ENCODE results near the gene SGK2.
"Not testable (repeated sequence)": the region's sequence is repeated elsewhere in the genome, so short reads cannot be mapped to it uniquely, and the experiment has no call there.

SGK2 gene

DNA sequence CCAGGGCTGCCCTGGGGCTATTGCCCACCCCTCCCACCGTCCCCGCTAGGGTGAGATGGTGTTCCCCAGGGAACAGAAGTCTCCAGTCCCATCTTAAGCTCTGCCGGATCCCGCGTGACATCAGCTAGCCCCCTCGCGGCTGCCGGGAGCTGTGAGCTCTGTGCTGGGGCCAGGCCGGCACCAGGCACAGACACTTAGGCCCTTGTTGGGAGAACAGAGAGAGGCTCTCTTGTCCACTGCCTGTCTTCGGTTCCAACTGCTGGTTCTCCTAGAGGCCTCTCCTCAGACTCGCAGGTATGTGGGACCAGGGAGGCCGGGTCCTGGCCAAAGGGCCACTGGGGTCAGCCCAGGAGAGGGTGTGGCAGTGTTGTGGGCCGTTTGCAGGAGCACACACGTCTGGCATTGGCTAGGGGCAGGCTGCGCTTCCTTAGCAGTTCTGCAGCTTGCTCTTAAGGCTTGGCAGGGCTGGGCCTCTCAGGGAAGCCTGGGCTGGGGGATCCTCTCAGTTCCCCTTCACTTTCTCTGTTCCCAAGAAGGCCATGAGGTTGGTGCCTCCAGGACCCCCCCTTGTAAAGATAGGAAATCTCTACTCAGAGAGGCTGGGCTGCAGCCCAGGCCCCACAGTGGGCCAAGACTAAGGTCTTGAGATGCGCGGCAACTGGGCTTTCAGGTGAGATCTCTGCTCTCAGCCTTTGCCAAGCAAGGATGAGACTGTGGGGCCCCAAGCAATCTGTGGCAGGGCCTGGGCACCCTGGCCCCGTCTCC lies 6.3 kb downstream of the SGK2 start:
- DNase-seq = no peak

DNA sequence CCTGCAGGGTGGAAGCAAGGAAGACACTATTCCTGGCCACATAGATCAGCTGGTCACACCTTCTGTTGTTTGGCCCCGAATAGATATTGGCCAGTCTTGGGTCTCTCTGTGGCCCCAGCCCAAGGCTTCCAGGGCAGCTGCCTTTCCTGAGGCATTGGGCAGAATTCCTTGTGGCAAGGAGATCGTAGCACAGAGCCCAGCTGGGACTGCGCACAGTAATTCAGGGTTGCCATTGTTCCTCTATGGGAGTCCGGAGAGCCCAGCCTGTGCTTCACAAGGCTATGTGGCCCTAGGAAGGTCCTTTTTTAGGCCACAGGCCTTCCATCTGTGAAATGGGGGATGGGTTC lies 6.9 kb downstream of the SGK2 start:
- DNase-seq = no peak

DNA sequence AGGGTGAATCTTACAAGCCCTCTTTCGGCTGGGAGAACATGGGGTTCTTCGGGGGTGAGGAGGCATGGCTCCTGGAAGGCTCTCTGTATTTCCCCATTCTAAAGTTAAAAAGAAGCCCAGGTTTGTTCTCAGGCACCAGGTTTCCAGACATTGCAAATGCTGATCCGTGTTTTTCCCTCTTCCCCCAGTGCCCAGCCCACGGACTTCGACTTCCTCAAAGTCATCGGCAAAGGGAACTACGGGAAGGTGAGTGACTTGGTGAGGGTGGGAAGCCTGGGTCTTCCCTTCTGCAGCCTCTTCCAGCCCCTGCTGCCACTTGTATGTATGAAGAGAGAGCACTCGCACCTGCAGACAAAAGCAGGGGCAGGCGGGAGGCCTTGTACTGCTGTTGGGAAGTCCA lies 8.7 kb downstream of the SGK2 start:
- DNase-seq = no peak

DNA sequence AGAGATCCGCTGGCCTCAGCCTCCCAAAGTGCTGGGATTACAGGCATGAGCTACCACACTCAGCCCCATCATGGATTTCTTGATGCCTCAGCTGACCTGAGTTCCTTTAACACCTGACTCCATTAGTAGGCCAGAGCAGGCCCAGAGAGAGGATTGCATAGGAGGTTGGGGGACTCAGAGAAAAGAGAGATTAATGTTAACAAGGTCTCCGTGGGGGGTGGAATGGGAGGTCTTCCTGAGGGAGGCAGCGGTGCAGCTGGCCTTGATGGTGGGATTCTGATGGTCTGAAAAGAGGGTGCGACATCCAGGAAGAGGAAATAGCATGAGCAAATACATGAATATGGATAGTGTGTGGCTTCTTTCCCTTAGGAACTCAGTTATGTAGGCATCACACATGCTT lies 9.9 kb downstream of the SGK2 start:
- DNase-seq = no peak

DNA sequence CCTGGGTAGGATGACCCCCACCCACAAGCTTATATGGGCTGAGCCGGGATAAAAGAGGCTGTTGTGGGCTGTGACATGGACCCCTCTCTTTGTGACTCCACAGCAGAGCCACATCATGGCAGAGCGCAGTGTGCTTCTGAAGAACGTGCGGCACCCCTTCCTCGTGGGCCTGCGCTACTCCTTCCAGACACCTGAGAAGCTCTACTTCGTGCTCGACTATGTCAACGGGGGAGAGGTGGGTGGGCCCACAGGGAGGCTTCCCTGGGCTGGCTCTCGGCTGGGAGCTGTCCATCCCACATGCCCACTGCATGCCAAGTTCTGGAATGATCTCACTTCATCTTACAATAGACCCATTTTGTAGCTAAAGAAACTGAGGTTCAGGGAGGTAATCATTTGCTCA lies 10.5 kb downstream of the SGK2 start:
- DNase-seq = no peak

DNA sequence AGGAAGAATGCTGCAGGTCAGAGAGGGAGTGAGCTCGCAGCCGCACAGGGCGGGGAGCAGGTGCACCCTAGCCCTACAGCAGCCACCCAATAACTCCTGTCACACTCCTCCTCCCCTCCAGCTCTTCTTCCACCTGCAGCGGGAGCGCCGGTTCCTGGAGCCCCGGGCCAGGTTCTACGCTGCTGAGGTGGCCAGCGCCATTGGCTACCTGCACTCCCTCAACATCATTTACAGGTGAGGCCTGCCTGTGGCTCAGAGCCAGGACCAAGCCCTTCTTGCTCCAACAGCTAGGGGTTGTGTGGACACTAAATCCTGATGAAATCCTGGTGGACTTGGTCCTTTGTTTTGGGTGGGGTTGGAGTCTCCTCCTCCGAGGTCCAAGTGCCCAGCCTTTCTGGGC lies 11.7 kb downstream of the SGK2 start:
- no peak for DNase-seq

DNA sequence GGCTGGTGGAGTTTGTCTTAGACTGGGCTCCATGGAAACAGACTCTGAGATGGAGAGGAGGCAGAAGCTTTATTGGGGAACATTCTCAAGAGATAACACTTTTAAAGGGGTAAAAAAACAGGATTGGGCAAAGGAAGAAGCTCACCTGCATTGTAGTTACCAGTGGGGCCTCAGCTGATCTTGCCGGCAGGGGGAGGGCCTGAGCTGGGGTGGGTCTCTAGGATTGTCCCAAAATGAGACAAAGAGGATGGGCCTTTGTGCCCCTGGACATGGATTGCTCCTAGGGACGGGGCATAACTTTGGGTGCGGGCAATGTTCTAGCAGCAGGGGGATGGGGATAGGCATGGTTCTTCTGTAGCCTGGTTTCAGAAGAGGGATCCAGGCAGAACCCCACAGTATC lies 12.5 kb downstream of the SGK2 start:
- no peak for DNase-seq

DNA sequence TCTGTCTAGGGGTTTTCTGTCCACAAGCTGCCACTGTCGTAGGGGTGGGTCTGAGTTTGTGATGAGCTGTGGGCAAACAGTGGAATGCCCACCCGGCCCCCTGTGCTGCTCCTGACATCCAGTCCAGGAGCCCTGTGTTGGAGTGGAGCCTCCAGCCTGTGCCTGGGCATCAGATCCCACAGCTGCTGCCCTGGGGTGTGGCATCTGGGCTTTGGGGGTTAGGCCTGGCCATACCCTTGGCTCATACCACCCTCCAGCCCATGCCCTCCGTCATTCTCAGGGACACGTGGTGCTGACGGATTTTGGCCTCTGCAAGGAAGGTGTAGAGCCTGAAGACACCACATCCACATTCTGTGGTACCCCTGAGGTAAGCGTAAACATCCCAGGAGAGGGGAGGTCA lies 12.9 kb downstream of the SGK2 start:
- no peak for DNase-seq

DNA sequence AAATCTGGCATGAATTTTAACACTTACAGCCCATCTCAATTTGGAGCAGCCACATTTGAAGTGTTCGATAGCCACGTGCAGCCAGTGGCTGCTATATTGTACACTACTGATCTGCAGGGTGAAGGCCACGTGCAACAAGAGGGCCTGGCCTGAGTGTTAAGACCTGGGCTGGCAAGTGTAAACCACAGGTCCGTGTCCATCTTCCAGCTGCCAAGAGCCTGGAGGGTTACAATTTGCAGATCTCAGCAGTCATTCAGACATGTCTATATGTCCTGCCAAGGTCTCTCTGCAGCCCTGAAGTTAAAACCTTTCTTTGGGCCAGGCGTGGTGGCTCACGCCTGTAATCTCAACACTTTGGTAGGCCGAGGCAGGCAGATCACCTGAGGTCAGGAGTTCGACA lies 14.1 kb downstream of the SGK2 start:
- DNase-seq = no peak

DNA sequence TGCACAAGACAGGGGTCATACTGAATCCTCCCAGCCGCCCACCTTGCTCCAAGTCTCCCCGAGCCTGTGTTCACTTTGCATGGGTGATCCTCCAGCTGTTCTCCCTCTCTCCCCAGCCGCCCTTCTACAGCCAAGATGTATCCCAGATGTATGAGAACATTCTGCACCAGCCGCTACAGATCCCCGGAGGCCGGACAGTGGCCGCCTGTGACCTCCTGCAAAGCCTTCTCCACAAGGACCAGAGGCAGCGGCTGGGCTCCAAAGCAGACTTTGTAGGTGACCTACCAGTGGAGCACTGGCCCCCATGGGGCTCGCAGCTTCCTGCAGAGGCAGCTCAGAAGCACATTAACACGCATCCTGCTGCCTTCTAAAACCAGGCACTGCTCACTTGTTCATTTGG lies 17.3 kb downstream of the SGK2 start:
- no peak for DNase-seq

DNA sequence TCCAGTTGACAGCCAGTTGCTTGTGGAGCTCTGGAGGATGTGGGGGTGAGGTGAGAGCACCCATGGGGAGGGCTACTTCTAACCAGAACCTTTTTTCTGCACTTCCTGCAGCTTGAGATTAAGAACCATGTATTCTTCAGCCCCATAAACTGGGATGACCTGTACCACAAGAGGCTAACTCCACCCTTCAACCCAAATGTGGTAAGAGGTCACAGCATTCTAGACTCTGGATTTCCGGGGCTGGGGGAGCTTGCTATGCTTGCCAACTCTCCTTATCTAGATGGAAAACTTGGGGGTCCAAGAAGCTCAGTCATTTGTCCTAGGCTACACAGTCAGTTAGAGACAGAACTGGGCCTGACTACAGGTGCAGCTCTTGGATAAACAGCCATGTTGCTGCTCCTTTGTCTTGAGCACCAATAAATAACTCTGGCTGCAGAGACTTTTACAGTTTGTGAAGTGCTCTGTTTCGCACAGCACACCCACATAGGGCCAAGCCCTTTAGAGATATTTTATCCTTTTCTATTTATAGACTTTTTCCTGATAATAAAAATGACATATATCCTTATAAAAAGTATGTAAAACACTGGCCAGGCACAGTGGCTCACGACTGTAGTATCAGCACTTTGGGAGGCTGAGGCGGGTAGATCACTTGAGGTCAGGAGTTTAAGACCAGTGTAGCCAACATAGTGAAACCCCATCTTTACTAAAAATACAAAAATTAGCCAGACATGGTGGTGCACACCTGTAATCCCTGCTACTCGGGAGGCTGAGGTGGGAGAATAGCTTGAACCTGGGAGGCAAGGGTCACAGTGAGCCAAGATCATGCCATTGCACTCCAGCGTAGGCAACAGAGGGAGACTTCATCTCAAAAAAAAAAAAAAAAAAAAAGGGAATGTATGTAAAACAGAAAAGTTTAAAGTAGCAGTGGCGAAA lies 21.3 kb downstream of the SGK2 start:
- DNase-seq = no peak

DNA sequence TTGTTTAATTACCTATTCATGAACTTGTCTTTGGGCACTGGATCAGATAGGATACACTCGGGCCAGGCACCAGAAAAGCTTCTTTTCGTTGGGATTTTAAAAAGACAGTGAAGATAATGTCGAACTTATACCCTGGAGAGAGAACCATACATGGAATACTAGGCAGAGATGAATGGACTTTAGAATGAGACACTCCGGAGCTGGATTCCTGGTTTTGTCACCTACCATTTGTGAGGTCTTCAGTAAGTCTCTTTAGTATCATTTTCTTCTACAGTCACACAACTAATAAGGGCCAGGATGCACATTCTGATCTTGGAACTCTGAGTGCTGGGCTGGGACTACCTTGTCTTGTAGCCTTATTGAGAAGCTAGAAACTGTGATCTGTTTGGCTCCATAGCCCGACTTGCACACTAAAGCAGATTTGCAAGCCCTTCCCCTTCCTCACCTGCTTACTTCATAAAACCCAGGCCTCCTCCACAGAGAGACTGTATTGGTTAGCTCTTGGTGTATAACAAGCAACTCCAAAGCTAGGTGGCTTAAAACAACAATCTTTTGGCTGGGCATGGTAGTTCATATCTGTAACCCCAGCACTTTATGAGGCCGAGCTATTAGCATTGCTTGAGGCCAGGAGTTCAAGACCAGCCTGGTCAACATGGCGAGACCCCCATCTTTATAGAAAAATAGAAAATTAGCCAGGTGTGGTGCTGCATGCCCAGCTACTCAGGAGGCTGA lies 24.5 kb downstream of the SGK2 start:
- DNase-seq = no peak

DNA sequence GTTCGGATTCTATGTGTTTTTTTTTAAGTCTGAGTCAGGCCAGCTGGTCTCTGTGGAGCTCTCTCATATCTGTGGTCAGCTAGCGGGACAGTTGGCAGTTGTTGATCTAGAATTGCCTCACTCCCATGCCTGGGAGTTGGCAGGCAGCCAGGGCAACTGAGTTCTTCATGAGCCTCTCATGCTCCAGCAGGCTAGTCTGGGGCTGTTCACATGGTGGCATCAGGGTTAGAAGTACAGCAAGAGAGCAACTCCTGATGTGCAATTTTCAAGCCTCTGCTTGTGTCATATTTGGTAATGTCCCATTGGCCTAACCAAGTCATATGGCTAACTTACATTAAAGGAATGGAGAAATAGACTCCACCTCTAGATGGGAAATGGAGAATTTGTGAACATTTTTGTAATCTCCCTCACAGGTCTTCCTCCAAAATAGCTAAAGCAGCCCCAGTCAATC lies 25.2 kb downstream of the SGK2 start:
- peak in 1 of 2 experiments; percentile 37 for DNase-seq

DNA sequence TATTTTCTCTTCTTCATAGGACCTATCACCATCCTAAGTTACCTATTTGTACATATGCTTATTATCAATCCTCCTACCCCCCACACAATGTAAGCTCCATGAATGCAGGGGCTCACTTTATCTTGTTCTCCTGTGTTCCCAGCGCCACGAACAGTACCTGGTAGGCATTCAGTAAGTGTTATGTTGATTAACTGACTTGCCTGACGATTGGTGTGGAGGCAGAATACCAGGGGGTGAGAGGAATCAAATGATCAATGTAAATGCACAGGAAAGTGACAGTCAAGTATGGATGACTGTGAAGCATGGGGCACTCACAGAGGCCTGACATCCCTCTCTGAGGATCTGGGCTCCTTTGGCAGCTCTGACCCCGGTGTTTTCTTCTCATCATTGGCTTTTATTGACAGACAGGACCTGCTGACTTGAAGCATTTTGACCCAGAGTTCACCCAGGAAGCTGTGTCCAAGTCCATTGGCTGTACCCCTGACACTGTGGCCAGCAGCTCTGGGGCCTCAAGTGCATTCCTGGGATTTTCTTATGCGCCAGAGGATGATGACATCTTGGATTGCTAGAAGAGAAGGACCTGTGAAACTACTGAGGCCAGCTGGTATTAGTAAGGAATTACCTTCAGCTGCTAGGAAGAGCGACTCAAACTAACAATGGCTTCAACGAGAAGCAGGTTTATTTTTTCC lies 25.8 kb downstream of the SGK2 start:
- DNase-seq = no peak

DNA sequence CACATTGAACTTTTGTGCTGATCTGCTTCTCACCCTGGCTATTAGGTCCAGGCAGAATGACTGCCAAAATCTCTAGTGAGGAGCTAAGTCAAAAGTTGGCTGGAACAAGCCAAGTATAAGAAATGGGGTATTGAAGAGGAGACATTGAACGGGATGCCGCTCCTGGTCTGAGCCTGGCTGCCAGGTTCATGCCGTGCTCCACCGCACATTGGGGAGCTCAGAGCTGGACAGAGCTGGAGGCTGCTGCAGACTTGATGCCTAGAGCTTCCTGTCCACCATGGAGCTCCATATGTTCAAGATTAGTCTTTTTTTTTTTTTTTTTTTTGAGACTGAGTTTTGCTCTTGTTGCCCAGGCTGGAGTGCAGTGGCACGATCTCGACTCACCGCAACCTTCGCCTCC lies 27.8 kb downstream of the SGK2 start:
- DNase-seq = peak in 1 of 2 experiments; percentile 53

DNA sequence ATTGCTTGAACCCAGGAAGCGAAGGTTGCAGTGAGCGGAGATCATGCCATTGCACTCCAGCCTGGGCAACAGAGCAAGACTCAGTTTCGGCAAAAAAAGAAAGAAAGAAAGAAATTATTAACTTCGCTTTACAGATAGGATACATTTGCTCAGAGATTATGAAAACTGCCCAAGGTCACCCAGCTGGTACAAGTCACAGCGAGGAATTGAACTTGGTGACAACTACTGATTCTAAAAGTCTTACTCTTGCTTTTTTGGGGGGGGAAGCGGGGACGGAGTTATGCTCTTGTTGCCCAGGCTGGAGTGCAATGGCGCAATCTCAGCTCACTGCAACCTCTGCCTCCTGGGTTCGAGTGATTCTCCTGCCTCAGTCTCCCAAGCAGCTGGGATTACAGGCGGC lies 29.7 kb downstream of the SGK2 start:
- DNase-seq = not testable (repeated sequence)

DNA sequence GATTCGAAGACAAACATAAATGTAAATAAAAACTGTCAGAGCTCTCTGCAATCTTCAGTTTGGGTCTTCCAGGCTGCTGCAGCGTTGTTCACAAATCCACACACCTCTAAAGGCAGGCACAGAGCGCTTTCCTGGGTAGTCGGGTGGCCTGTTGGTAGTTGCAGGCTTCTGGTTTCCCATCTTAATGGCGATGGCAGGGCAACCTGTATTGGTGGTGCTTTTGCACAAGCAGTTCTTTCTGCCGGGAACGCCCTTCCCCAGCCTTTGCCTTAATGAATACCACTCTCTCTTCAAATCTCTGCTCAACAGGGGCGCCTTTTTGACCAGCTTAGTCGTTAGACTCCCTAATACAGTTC lies 31.2 kb downstream of the SGK2 start:
- DNase-seq = peak in 1 of 2 experiments; percentile 4

DNA sequence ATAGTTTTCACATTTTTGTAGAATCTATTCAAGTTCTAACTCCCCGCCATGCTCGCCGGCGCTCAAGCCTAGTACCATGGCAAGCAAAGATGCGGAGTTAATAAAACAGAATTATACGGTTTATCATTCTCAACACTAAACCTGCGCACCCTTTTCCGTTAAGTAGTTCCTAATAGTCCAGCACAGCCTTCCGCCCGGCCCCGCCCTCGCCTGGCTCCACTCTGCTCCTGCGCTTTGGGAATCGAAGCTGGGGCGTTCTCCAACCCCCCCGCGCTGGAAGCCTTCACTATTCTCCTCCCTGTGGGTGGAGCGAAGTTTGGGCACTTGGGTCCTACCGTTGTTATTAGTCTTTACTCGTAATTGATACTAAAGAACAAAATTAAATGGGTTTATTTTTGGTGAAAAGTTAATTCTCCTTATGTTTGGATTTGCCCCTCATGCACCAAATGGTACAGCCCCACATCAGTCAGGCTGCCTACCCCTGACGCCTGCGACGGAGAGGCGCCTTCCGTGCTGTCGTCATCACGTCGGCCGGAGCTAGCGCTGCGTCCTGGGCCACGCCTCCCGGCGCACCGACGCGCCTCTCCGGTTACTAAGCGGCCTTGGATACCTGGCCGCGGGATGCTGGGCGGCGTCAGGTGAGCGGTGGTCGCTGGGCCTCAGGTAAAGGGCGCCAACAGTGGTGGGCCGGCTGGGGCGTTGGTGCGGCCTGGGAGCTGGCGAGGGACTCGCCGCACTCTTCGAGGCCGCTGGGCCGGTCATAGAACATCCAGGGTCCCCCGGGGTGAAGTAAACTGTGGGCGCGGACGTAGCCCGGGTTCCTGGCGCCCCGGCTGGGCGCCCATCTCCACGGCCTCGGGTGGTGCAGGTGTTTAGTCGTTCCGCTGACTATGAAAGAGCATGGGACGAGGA lies 31.8 kb downstream of the SGK2 start, which contains the start of gene IFT52:
Gene IFT52 (plus strand): TSS at position 546 of the 912 bp plus-strand sequence. CDS start 3,762 bp downstream, outside the sequence.
- peak; percentile 94 to 95 for DNase-seq

DNA sequence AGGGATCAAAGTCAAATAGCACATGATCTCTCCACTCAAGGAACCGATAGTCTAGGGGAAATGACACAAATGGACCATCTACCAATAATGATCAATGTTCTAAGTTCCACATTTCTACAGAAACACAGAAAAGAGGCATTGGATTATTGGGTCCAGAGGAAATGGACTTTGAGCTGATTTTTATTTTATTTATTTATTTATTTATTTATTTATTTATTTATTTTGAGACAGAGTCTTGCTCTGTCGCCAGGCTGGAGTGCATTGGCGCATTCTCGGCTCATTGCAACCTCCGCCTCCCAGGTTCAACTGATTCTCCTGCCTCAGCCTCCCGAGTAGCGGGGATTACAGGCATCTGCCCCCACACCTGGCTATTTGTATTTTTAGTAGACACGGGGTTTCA lies 43.1 kb downstream of the SGK2 start:
- DNase-seq = not testable (repeated sequence)

DNA sequence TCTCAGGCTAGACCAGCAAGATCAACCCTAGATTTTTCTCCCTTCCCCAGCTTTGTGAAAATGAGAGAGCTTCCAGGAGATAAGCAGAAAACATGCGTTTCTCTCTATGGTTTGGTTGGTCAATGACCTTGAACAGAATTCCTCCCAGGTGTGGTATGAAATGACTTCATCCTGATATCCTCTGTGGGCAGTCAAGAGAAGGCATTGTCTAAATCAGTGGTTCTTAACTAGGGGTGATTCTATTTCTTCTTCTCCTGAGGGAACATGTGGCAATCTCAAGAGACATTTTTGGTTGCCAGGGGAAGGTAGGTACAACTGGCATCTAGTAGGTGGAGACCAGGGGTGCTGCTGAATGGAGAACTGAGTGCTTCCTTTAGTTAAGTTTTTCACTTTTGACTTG lies 44.3 kb downstream of the SGK2 start:
- no peak for DNase-seq

DNA sequence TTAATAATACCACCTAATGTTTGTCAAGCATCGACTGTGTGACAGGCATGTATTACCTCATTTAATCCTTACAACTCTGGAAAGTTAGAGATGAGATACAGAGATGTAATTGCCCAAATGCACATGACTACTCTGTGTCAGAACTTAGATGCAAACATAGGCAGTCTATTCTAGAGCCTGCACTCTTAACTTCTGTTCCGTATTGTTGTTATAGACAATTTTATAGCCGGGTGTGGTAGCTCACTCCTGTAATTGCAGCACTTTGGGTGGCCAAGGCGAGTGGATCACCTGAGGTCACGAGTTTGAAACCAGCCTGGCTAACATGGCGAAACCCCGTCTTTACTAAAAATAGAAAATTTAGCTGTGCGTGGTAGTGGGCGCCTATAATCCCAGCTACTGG lies 46.9 kb downstream of the SGK2 start:
- no peak for DNase-seq

DNA sequence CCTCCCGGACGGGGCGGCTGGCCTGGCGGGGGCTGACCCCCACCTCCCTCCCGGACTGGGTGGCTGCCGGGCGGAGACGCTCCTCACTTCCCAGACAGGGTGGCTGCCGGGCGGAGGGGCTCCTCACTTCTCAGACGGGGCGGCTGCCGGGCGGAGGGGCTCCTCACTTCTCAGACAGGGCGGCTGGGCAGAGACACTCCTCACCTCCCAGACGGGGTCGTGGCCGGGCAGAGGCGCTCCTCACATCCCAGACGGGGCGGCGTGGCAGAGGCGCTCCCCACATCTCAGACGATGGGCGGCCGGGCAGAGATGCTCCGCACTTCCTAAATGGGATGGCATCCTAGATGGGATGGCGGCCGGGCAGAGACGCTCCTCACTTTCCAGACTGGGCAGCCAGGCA lies 48.5 kb downstream of the SGK2 start:
- DNase-seq = not testable (repeated sequence)
